K562 (cell line): ENCODE measurements around the gene LRRC3B. TPM values are rescaled to one million over a fixed set of nuclear protein-coding genes. Genes with fewer than 3 reads are reported as not detected.

Source experiments
- ATAC-seq: fragments of 200-7000 bp; cut with Tn5 transposase; 3 replicates; pipeline ENCODE4 v1.9.1; 2020; ENCODE audit warnings: moderate library complexity
- BruUV-seq: library from RNA; stranded (reverse); fragments of 400-500 nt; replicated peaks from 2 replicates; lab custom pipeline; 2021; lab: Mats Ljungman, UMichigan
- CTCF ChIA-PET: fragments of 300-600 bp; formaldehyde crosslinking; extraction: SDS; loops from one replicate; lab custom pipeline; 2021; ENCODE audit warnings: low intra/inter-chr PET ratio; lab: Yijun Ruan, JAX
- POLR2A ChIA-PET: fragments of 300-600, 350-650 bp; sonication (Branson Sonifier 250); formaldehyde crosslinking; extraction: SDS; loops from one replicate; lab custom pipeline; 2021; ENCODE audit warnings: antibody characterized with exemption, inconsistent platforms; lab: Yijun Ruan, JAX
- DNase-seq, 4 experiments: peaks; one replicate each; pipeline versions ENCODE4 v3.0.0 to v3.0.0-alpha.2; 2011 to 2018; ENCODE audit warnings: low spot score in 3 of 4, mixed read lengths in 3 of 4; ENCODE audit errors: extremely low read depth in 1 of 4
- FAIRE-seq: peaks from 2 replicates; lab custom pipeline; 2011; peaks lifted over from hg19 to GRCh38; lab: Jason Lieb, UNC
- H2AFZ ChIP-seq: 2 replicates; pipeline ENCODE4 v1.6.0; 2011; ENCODE audit warnings: low read depth, low read length, control low read depth, inconsistent platforms
- H3K27ac ChIP-seq: fragments of 200-600 bp; 3 replicates; pipeline ENCODE4 v1.8.0; 2011; ENCODE audit warnings: low read depth, mild to moderate bottlenecking, control low read depth, inconsistent platforms, low read length, moderate library complexity, mixed read lengths; ENCODE audit errors: extremely low read depth
- H3K27me3 ChIP-seq, 2 experiments: fragments of 300-600 bp in 1 of 2; 2 replicates in 1 of 2; 3 replicates in 1 of 2; pipeline versions ENCODE4 v1.6.0 to v1.8.0; 2011; ENCODE audit warnings: inconsistent platforms in 2 of 2, low read length in 2 of 2, mild to moderate bottlenecking in 1 of 2, mixed read lengths in 1 of 2, moderate library complexity in 1 of 2; ENCODE audit not compliant: control insufficient read depth in 2 of 2, insufficient read depth in 2 of 2
- H3K36me3 ChIP-seq: fragments of 300-600 bp; 3 replicates; pipeline ENCODE4 v1.8.0; 2011; ENCODE audit warnings: mild to moderate bottlenecking, low read length, inconsistent platforms; ENCODE audit not compliant: control insufficient read depth, insufficient read depth
- H3K4me1 ChIP-seq, 2 experiments: fragments of 200-600 bp in 1 of 2; replicated peaks in 1 of 2; 2 replicates in 1 of 2; 3 replicates in 1 of 2; pipeline versions ENCODE4 v1.5.1 to v1.8.0; 2011; ENCODE audit warnings: inconsistent platforms in 2 of 2, low read length in 2 of 2, mild to moderate bottlenecking in 1 of 2, mixed read lengths in 1 of 2, moderate library complexity in 1 of 2; ENCODE audit not compliant: control insufficient read depth in 2 of 2, insufficient read depth in 2 of 2
- H3K4me2 ChIP-seq: 2 replicates; pipeline ENCODE4 v1.6.1; 2011; ENCODE audit warnings: low read length, control low read depth, inconsistent platforms, mixed read lengths; ENCODE audit not compliant: insufficient read depth
- H3K4me3 ChIP-seq: fragments of 200-600 bp; sonication (generic), shearing (Covaris generic); 2 replicates; pipeline ENCODE4 v1.5.1; 2016; ENCODE audit warnings: control low read depth, inconsistent platforms
- H3K79me2 ChIP-seq: fragments of 200-600 bp; 3 replicates; pipeline ENCODE4 v1.8.0; 2011; ENCODE audit warnings: low read length, inconsistent platforms; ENCODE audit not compliant: control insufficient read depth, insufficient read depth
- H3K9ac ChIP-seq, 2 experiments: 2 replicates each; pipeline versions ENCODE4 v1.6.0 to v1.6.1; 2011; ENCODE audit warnings: low read depth in 2 of 2, low read length in 2 of 2, control low read depth in 1 of 2, inconsistent platforms in 1 of 2, mild to moderate bottlenecking in 1 of 2, mixed read lengths in 1 of 2; ENCODE audit not compliant: insufficient read depth in 1 of 2
- H3K9me1 ChIP-seq: one replicate; pipeline ENCODE4 v1.6.0; 2011; ENCODE audit warnings: inconsistent platforms, mild to moderate bottlenecking, low read length, moderate library complexity; ENCODE audit not compliant: control insufficient read depth, insufficient read depth
- H3K9me3 ChIP-seq: replicated peaks from 2 replicates; pipeline ENCODE4 v1.5.1; 2011; ENCODE audit warnings: low read depth, low read length, inconsistent platforms; ENCODE audit not compliant: control insufficient read depth, insufficient read depth
- H4K20me1 ChIP-seq: replicated peaks from 2 replicates; pipeline ENCODE4 v1.6.1; 2011; ENCODE audit warnings: low read length, inconsistent platforms, mixed read lengths; ENCODE audit not compliant: control insufficient read depth, insufficient read depth
- COPS2 ChIP-seq: fragments of 450-650 bp; conservative IDR thresholded peaks from 2 replicates; pipeline ENCODE4 v1.6.1; 2016; ENCODE audit warnings: mild to moderate bottlenecking, moderate library complexity
- E2F8 ChIP-seq: fragments of 450-650 bp; IDR thresholded peaks from 2 replicates; pipeline ENCODE4 v1.7.1; 2018; ENCODE audit warnings: mild to moderate bottlenecking, low read depth; ENCODE audit not compliant: partially characterized antibody
- NCOA4 ChIP-seq: fragments of 450-650 bp; IDR thresholded peaks from 2 replicates; pipeline ENCODE4 v1.6.1; 2018; ENCODE audit warnings: mild to moderate bottlenecking; ENCODE audit not compliant: partially characterized antibody
- PYGO2 ChIP-seq: fragments of 450-650 bp; IDR thresholded peaks from 2 replicates; pipeline ENCODE4 v1.6.1; 2016; ENCODE audit warnings: mild to moderate bottlenecking, missing genetic modification characterization, moderate library complexity, missing compliant biosample characterization
- RNF2 ChIP-seq: sonication (generic); IDR thresholded peaks from 2 replicates; pipeline ENCODE4 v1.6.1; 2016
- SNAPC5 ChIP-seq: fragments of 250-450 bp; sonication (Bioruptor Pico); IDR thresholded peaks from 2 replicates; pipeline ENCODE4 v1.8.0; 2021; ENCODE audit warnings: moderate library complexity, mild to moderate bottlenecking, inconsistent platforms
- in situ Hi-C: fragments of 300-500 bp; cut with MboI; formaldehyde crosslinking; loops from 4 replicates; pipeline ENCODE4 v1.15.0; 2018; ENCODE audit warnings: inconsistent platforms, mixed read lengths
- intact Hi-C: fragments of 100-400 bp; cut with micrococcal nuclease; formaldehyde crosslinking; loops from 2 replicates; pipeline ENCODE4 v1.14.2; 2022
- polyA plus RNA-seq, 8 experiments: library from polyadenylated mRNA; depleted of rRNA in 4 of 8; stranded (reverse) in 5 of 8; unstranded in 3 of 8; fragments of >200 nt; fragmentation: Nextera tagmentation in 2 of 8; fragmentation: Illumina TruSeq in 1 of 8; extraction: Ambion mirVana in 2 of 8; extraction: Trizol in 1 of 8; gene quantifications; 2 replicates each; pipeline versions ENCODE4 v1.2.1 to v1.2.3, GENCODE V29; 2011 to 2014; ENCODE audit warnings: inconsistent platforms in 1 of 8, missing spikeins in 1 of 8
- total RNA-seq, 7 experiments: library from RNA; depleted of rRNA in 6 of 7; stranded (reverse); fragments of >200 nt in 6 of 7; fragmentation: Illumina TruSeq in 2 of 7; extraction: Trizol in 2 of 7; gene quantifications; 2 replicates each; pipeline versions ENCODE4 v1.2.1 to v1.2.3, GENCODE V29; 2011 to 2021; ENCODE audit warnings: low replicate concordance in 1 of 7

Gene LRRC3B
- total and polyA plus RNA-seq, 9 of the 15 experiments (the other 6 are each of a cell fraction or from before 2014, with no cell fraction given) = under 0.01 to 0.33 TPM; not detected in 7

GRCh38 chr3:26614006-26614685, 8.4 kb upstream of the LRRC3B start (continued):
- TF ChIP-seq E2F8 = no peak

GRCh38 chr3:26621176-26621575, 1.4 kb upstream of the LRRC3B start:
- ChIA-PET CTCF (no interaction called here), POLR2A (interaction anchor here (0.6 to 0.7 kb wide), 2 partner anchors 15 to 868 kb away, joined by 3 read pairs; no protein-coding TSS in a partner anchor)
- H3K9me1 ChIP-seq = no peaks in the 10 kb centered on the region
- H3K4me2 ChIP-seq = no peak overlapping the region
- no TSS peak for BruUV-seq
- H3K36me3 ChIP-seq = no peaks in the 10 kb centered on the region
- no peaks in the 10 kb centered on the region for H3K27me3 ChIP-seq
- FAIRE-seq = no peak
- no peak overlapping the region for H3K9ac ChIP-seq
- no peaks in the 10 kb centered on the region for H3K79me2 ChIP-seq
- in situ Hi-C loops (no loop called here), intact Hi-C loops (no loop called here)
- DNase-seq = no peak
- no peaks in the 10 kb centered on the region for H4K20me1 ChIP-seq
- no peak overlapping the region for H3K4me3 ChIP-seq
- no peak for ATAC-seq
- no peaks in the 10 kb centered on the region for H3K9me3 ChIP-seq
- no peak overlapping the region for H2AFZ ChIP-seq
- H3K27ac ChIP-seq = no peak overlapping the region
- TF ChIP-seq RNF2 (no peak), COPS2 (no peak), PYGO2 (no peak), NCOA4 (no peak), SNAPC5 (CRISPR knock-in tag) (no peak)
- H3K4me1 ChIP-seq = no peaks in the 10 kb centered on the region
